Erythroblast (primary cell): ENCODE results near the gene SURF4.

Experiments used
- GATA1 ChIP-seq: IDR thresholded peaks from 2 replicates; pipeline ENCODE4 v1.6.1; 2011; ENCODE audit warnings: low read depth, mild to moderate bottlenecking, control low read depth, low read length, moderate library complexity
- POLR2A ChIP-seq: IDR thresholded peaks from 2 replicates; pipeline ENCODE4 v1.6.1; 2011; ENCODE audit warnings: mild to moderate bottlenecking, low read length

DNA sequence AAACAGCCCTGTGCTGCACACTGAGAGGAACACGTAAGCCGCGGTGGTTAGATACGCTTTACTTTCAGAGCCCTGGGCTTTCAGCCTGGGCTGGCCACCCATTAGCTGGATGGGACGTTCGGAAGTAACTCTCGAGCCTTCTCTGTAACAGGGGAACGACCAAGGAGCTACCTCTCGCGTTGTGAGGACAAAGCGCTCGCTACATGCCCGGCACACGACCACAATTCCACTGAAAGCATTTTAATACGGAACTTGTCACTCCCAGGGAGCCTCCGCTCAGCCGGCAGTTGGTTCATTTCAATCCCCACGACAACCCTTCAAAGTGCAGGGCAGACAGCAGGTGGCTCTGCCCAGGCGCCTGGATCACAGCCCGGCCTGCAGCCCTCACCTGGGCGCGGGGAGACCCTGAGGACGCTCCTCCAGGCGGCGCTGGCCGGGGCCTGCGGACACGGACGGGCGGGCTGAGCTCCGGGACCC is 19.9 kb downstream of the SURF4 start:
- TF ChIP-seq POLR2A: no peak
- no peak for TF ChIP-seq GATA1
